SKM-1 treated with dmso at 0.1 percent for 144 hours (cell line): ENCODE measurements around the gene PSME2.

Experiments used
- DNase-seq: peaks from one replicate; lab custom pipeline; 2025; ENCODE audit not compliant: unreplicated experiment; lab: John Stamatoyannopoulos, UW

Gene PSME2

GRCh38 chr14:24146453-24146977 is at the start of gene PSME2:
PSME2 (minus strand) TSS chr14:24146610; CDS start chr14:24146581, 29 bp downstream.
- DNase-seq = peak; percentile 72

DNA sequence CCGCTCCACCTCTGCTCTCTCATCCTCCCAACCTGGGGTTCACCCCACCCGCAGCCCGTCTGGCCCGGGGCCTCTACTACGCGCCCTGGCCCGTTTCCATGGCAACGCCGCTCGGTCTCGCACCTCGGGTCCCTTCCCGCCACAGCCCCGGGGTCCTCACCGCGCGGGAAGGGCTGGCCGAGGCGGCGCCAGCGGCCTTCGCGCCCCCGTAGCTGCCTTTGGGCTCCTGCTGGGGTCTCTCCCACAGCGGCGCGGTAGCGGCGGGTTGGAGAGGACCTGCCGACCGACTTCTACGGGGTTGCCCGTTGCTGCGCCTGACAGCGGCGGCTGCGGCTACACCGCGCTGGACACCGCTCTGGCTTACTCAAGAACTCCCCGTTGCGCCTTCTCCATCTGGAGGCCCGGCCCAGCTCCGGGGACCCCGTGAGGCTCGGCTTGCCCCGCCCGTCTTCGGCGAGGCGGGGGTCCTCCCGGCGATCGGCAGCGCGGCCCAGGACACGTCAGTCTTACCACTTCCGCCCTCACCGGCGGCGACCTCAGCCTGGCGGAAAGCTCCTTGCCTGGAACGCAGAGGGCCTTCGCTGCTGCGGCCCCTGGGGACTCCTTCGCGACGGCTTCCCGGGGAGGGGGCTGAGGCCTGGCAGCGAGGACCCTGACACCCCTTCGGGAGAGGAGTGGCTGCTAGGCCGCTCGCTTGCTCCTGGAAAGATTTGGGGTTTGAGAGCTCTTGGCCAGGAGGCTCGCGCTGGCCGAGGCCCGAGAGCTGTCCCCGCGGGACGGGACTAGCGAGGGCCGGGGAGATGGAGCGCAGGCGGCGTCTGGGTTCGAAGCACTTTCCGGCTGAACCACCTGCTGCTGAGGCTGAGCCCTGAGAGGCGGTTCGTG is 49.0 kb upstream of the PSME2 start, which contains the start of gene TM9SF1:
TM9SF1 (minus strand) TSS at position 256 of the 885 bp plus-strand sequence. CDS start 422 bp downstream, outside the sequence.
- DNase-seq = peak; percentile 45

- DNase-seq = no peak
These were observed 48.4 kb upstream of the PSME2 start for GRCh38 chr14:24194873-24195185.

DNA sequence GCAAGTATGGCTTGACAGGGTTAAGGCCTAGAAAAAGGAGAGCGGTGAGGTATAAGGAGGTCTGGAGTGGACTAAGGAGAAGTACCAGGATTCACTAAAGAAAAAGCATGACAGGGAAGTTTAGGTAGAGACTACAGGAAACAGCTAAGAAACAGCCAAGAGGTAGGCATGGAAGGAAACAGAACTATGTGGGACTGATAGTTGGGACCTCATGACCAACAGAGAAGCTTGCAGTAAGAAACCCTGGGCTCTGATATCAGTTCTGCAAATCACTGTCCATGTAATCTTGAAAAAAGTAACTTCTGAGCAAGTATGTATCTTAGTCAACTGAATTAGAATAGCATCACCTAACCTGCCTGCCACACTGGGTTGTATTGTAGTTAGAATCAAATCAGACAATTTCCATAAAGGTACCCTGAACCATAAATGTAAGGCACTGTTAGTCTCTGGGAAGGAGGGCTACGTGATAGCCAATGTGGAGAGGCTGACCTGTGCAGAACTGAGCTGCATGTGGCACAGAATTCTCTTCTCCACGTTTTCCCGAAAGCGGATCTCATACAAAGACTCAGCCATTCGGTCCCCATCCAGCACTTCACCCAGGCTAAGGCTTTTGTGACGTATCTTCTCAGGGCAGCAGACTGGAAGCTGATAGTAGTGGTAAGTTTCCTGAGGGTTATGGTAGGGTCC is 47.9 kb upstream of the PSME2 start:
- DNase-seq = no peak

DNA sequence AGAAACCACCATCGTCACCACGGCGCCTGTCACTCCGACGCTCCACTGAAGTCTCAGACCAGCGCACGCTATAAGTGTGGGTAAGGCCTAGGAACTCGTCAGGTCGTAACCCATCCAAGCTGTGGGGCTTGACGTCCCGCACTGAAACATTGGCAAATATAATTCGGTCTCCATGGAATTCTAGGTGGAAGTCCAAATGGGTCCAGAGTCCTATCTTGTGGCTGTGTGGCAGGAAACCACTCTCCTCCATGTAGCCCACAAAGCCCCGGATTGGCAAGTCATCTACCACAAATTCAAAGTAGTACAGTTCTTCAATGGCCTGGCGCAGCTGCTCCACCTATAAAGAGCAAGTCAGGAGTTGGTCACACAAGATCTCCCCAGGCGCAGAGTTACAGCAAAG is 46.5 kb upstream of the PSME2 start:
- no peak for DNase-seq

- no peak for DNase-seq
These were observed 44.0 kb upstream of the PSME2 start for GRCh38 chr14:24190416-24190815.

GRCh38 chr14:24189460-24189859 is 43.0 kb upstream of the PSME2 start:
- DNase-seq = no peak

DNA sequence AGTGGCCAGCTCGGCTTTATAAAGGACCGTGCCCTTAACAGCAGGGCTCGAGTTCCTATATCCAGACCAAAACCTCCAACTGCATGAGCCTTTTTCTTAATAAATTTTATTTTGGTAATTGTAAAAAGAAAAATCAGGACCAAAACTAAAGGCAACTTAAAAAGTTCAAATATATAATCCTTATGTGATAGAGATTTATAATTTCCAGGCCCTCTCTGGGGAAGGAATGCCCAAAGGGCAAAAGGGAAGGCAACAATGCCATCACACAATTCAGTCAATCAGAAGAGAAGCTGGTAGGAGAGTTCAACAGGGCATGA is 42.6 kb upstream of the PSME2 start:
- no peak for DNase-seq

GRCh38 chr14:24188251-24189058 is 42.0 kb upstream of the PSME2 start, which contains the start of gene IPO4:
IPO4 (minus strand) TSS chr14:24188816; CDS start chr14:24188787, 29 bp downstream.
- DNase-seq = peak; percentile 82

GRCh38 chr14:24187539-24187915 is 41.1 kb upstream of the PSME2 start:
- DNase-seq = no peak

DNA sequence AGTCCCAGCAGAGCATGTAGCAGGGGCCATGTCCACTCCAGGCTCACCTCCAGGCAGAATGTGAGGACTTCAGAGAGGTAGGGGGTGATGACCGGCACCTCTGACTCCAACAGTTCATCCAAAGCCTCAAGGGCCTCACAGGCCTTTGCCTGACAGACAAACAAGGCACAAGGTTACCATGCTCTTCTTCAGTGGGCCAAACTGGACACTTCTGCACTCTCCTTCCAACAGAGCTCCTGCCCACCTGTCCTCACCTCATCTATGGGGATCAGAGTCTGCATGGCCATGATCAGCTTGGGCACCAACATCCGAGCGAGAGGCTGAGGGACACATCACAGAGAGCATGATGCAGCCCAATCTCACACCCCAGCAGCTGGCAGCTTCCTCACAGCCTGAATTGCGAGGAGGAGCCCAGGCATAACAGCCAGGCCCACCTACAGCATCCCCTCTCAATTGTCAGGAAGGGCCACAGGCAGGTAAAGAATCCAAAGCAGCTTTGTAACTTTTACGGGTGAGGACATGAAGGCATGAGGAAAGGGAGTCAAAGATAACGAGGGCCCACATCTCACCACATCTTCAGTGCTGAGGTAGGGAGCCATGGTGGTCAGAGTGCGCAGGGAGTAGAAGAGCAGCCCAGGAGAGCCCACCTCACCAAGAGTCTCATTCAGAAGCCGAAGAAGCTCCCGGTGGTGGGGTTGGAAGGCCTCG is 40.6 kb upstream of the PSME2 start:
- DNase-seq = no peak

GRCh38 chr14:24185741-24186140 is 39.3 kb upstream of the PSME2 start:
- DNase-seq = no peak

DNA sequence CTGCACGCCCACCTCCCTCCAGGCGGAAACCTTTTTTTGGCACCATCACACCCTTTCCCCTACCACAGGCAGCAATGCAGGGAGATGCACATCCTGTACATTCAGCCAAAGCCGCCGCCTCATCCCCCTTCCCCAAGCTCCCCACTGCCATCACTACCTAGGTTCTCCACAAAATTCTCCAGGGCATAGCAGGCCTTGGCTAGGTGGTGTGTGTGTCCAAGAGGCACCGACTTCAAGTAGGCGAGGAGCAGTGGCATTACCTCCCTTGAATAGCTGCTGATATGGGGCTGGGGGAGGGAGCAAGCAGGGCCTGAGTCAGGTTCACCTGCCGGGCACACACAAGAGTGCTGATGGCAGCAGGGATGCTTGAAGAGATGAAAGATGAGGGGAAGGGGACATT is 38.6 kb upstream of the PSME2 start:
- no peak for DNase-seq

GRCh38 chr14:24184104-24184970 is 37.9 kb upstream of the PSME2 start:
- no peak for DNase-seq

- DNase-seq = no peak
These were observed 36.6 kb upstream of the PSME2 start for GRCh38 chr14:24183014-24183481.

GRCh38 chr14:24182110-24182882 is 35.9 kb upstream of the PSME2 start:
- no peak for DNase-seq

- DNase-seq = no peak
These were observed 35.1 kb upstream of the PSME2 start for GRCh38 chr14:24181371-24182077.
